ENCODE data around the gene TSPAN1.

DNA sequence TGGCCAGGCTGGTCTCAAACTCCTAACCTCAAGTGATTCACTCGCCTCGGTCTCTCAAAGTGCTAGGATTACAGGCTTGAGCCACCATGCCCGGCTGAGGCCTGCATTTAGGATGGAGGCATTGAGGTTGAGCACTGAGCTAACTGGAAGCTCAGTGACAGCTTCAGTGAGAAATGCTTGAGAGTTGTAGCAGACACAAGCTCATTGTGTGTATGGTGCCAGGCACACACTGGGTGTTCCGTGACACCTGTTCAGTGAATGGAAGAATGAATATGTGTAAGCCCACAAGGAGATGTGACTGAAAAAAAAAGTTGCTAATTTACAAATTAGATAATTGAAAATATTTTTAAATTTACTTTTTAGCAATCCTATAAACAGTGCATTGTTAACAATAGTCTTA, 50.1 kb downstream of the TSPAN1 start:
- TF ChIP-seq POLR2A (IDR thresholded peaks at IDR 0.05; ENCODE audit: low read depth) (no peak), EP300 (IDR thresholded peaks at IDR 0.05) (no peak), POLR2AphosphoS5 (IDR thresholded peaks at IDR 0.05) (no peak)
- TF ChIP-seq, protein P1, sequence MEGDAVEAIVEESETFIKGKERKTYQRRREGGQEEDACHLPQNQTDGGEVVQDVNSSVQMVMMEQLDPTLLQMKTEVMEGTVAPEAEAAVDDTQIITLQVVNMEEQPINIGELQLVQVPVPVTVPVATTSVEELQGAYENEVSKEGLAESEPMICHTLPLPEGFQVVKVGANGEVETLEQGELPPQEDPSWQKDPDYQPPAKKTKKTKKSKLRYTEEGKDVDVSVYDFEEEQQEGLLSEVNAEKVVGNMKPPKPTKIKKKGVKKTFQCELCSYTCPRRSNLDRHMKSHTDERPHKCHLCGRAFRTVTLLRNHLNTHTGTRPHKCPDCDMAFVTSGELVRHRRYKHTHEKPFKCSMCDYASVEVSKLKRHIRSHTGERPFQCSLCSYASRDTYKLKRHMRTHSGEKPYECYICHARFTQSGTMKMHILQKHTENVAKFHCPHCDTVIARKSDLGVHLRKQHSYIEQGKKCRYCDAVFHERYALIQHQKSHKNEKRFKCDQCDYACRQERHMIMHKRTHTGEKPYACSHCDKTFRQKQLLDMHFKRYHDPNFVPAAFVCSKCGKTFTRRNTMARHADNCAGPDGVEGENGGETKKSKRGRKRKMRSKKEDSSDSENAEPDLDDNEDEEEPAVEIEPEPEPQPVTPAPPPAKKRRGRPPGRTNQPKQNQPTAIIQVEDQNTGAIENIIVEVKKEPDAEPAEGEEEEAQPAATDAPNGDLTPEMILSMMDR (IDR thresholded peaks at IDR 0.05) = no peak
